T-helper 22 cell (primary cell): ENCODE data around the gene CDC42SE1.
A peak's percentile ranks its signal among the peaks of the same experiment; 100 is the strongest.

Experiments used
- DNase-seq: peaks from one replicate; pipeline ENCODE4 v3.0.0-alpha.2; 2020; ENCODE audit warnings: low read depth

Gene CDC42SE1

DNA sequence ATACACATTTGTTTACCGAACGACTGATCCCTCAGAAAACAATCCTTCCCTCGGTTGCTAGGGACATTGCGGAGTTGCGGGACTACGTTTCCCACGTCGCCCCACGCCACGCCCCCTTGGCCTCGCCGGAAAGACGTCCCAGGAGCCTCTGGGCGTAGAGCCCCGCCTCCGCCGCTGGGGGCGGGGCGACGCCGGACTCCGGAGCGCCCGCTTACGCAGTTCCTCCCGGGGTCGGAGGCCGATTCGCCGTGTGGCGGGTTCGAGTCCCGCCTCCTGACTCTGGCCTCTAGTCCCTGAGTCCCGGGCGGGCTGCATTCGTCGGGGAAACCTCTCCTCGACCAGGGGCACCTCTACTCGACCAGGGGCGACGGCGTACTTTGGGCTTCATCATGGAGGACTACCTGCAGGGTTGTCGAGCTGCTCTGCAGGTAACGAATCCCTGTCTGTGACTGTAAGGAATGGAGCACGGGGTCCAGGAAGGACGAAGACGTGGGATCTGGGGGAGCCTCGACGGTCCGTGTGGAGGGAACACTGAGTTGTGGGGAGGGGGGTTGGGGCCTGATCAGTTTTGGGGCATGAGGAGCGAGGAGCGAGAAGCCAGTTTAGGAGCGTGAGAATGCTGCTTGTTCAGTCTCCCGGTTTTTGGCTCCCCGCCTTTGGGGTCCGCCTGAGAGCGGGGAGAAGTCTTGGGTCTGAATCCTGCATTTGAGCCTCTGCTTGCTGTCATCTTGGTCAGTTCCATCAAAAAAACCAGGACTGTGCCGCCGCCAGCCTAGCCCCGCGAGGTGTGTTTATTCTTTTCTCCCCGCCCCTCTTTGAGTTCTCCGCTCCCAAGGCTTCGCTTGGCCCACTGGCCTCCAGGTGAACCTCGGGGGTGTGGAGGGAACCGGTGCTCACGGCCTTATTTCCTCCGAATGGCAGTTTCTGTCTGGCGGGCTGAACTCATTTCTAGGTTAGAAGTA lies 50.9 kb downstream of the CDC42SE1 start, which contains the start of gene PRUNE1:
Gene PRUNE1 (plus strand): TSS at position 206 of the 962 bp plus-strand sequence. CDS start 184 bp downstream, at position 390.
- DNase-seq: peak; percentile 96

- DNase-seq: no peak
These were observed 51.6 kb downstream of the CDC42SE1 start for GRCh38 chr1:151007853-151008243.

DNA sequence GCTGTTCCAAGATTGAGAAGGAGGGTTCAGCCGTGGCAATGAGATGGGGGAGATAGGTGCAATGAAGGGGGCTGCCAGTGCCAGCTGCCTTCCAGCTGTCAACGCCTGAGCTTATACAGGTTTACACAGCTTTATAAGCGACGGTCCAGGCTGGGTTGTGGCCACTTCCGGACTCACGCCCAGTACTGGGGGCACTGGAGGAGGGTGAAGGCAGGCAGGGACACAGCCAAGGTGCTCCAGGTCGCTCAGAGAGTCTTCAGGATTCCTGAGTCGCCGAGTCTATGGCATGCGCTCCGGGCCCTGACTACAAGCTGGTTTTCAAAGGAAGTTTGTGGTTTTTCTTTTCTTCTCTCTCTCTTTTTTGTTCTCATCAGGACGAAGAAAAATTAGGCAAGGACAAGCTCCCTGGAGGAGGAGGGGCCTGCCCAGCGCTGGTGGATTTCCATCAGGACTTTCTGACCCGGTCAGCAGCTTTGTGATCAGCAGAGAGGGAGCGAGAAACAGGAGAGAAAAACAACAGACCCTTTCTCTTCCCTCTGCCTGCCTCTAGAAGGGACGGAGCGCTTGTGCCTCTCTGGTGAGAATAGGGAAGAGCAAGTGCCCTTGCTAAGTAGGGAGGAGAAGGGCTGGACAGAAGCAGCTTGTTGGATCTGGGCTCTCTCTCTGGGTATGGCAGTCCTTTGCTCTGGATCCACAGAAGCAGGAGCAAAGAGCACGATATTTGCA lies 52.9 kb downstream of the CDC42SE1 start, which contains the start of gene MINDY1:
Gene MINDY1 (minus strand): TSS at position 576 of the 726 bp plus-strand sequence. CDS start 4,285 bp downstream, outside the sequence.
- DNase-seq: no peak

DNA sequence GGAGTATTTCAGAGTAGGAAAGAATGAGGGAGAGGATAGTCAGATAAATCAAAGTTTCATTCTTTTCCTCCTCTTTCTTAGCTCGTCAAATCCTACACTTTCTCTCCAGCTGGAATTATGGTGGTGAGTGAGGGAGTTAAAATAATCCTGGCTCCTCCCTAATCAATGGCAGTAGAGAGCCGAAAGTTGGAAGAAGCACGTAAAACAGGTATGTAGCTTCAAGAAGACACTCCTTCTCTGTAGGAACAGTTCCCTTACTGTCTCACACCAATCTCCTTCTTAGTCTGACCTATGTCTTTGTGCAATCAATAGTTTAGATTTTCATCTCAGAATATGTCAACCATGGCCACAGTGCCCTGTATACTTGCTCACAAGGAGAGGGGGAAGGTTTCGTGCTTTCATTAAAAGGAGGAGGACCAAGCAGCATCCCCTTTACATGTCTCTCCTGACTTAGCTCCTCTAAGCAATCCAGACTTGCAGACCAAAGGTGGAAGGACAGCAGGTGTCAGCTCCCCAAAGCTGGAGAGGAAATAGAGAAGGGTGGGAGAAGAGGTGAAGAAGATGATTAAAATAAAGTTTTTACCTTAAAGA lies 53.6 kb downstream of the CDC42SE1 start:
- no peak for DNase-seq

DNA sequence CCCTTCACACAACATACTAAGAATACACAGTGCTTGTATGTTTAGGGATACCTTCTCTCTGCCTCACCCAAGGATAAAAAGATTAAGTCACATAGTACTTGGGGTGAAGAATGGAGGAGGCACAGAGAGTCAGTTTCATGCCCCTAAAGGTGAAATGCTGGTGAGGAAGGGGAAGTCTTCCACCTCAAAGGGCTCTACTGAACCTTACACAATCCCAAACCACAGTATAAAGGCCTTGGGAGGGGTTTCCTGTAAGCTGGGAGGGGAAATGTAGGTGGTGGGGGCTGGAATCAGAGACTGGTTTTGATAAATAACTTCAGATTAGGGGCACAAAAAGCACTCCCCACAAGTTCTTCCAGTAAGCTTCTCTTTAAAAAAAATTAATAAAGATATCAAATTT lies 56.2 kb downstream of the CDC42SE1 start:
- no peak for DNase-seq

DNA sequence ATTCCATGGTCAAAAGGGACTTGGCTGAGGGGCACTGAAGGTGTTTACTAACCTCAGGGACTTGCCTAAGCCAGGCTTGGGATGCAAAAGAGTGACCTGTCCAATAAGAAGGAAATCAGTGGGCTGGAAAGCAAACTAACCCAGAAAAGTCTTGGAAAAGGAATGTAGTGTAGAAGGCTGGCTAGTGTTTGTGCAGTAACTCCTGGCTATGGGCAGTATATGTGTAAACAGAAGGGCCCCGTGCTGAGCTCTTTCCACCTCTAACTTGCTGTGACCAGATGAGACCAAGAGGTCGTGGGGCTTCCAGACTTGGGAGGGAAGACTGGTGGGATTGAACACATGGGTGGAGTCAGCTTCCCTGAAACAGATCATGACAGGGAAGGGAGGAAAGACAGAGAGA lies 56.8 kb downstream of the CDC42SE1 start:
- no peak for DNase-seq

DNA sequence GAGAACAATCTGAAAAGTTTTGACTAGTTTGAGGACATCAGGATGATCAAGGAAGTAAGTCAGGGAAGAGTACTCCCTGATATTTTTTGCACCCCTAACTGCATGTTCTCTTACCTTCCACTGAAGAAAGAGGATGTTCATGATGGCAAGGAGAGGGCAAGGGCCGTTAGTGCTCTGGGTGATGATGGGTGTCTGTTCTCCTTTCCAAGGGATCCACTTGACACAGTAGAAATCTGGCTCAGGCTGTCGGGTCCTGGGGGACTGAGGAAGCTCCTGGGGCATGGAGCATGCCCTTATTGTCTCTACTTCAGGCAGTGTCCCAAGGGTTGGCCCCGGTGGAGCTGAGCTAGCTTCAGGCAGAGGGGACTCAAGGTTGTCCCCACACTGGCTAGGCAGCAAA lies 57.4 kb downstream of the CDC42SE1 start:
- DNase-seq: no peak

- DNase-seq: no peak
These were observed 57.8 kb downstream of the CDC42SE1 start for GRCh38 chr1:151001602-151002001.
